Sigmoid colon (tissue), 4 donors: ENCODE results near the gene PNO1.

Experiments
- POLR2A ChIP-seq, 2 donors: fragments of 450-650 bp; IDR thresholded peaks; one replicate each; pipeline ENCODE4 v1.6.1; 2016; ENCODE audit warnings: antibody characterized with exemption in 2 of 2, mild to moderate bottlenecking in 2 of 2, moderate library complexity in 2 of 2
- POLR2AphosphoS5 ChIP-seq, 4 donors: sonication (generic); formaldehyde crosslinking; IDR thresholded peaks; one replicate each; pipeline ENCODE4 v1.6.1; 2017; ENCODE audit warnings: antibody characterized with exemption in 4 of 4
- TF ChIP-seq, protein P1 (sequence below), 4 experiments: fragments of 450-650 bp in 3 of 4; fragments of 200-600 bp in 1 of 4; IDR thresholded peaks; one replicate each; pipeline ENCODE4 v1.5.1; 2016 to 2019; ENCODE audit warnings: antibody characterized with exemption in 4 of 4, mild to moderate bottlenecking in 3 of 4, moderate library complexity in 2 of 4

DNA sequence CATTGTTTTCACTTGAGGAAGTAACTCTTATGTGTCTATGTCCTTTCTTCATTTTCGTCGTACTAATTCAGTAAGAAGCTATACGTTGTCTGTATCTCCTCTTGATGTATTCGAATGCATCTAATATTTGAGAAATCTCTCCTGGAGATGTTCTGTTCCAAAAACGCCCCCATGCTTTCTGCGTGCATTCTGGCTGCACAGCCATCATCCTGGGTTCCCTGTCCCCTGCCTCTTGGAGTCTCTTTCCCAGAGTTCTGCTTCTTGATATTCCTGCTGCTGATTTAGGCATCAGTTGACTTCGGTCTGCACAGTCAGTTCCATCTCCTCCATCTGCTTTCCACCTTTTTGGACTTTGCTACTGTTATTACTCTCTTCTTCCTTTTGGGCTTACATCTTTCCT, 13.5 kb downstream of the PNO1 start:
- TF ChIP-seq POLR2A (IDR thresholded peaks at IDR 0.05) (no peak), POLR2AphosphoS5 (IDR thresholded peaks at IDR 0.05) (no peak)
- TF ChIP-seq, protein P1, sequence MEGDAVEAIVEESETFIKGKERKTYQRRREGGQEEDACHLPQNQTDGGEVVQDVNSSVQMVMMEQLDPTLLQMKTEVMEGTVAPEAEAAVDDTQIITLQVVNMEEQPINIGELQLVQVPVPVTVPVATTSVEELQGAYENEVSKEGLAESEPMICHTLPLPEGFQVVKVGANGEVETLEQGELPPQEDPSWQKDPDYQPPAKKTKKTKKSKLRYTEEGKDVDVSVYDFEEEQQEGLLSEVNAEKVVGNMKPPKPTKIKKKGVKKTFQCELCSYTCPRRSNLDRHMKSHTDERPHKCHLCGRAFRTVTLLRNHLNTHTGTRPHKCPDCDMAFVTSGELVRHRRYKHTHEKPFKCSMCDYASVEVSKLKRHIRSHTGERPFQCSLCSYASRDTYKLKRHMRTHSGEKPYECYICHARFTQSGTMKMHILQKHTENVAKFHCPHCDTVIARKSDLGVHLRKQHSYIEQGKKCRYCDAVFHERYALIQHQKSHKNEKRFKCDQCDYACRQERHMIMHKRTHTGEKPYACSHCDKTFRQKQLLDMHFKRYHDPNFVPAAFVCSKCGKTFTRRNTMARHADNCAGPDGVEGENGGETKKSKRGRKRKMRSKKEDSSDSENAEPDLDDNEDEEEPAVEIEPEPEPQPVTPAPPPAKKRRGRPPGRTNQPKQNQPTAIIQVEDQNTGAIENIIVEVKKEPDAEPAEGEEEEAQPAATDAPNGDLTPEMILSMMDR (IDR thresholded peaks at IDR 0.05) = no peak
